ENCODE measurements around the gene NKTR.

DNA sequence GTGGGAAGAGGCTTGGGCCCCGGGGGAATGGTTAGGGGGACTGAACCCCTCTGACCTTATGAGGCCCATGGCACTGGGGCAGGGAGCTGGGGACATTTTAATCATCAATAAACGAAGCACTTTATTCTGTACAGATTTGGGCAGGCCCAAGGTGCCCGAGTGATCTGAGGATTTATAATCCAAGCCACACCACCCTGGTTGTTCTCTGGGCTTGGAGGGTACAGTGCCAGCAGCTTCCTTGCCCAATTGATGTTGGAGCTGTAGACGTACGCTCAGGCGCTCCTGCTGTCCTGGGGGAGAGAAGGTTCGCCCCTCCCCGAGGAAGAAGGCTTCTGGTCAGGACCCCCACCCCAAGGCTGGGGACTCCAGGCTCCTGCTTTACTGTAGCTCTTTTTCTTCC is 65.5 kb downstream of the NKTR start:
- TF ChIP-seq POLR2AphosphoS5 (IDR thresholded peaks at IDR 0.05; ENCODE audit: borderline replicate concordance, low read depth, low read length) (no peak), EZH2 (IDR thresholded peaks at IDR 0.05) (no peak)
